Measurements from ENCODE around the gene IL32.
"Not testable (repeated sequence)": the region's sequence is repeated elsewhere in the genome, so short reads cannot be mapped to it uniquely, and the experiment has no call there.

IL32 gene

DNA sequence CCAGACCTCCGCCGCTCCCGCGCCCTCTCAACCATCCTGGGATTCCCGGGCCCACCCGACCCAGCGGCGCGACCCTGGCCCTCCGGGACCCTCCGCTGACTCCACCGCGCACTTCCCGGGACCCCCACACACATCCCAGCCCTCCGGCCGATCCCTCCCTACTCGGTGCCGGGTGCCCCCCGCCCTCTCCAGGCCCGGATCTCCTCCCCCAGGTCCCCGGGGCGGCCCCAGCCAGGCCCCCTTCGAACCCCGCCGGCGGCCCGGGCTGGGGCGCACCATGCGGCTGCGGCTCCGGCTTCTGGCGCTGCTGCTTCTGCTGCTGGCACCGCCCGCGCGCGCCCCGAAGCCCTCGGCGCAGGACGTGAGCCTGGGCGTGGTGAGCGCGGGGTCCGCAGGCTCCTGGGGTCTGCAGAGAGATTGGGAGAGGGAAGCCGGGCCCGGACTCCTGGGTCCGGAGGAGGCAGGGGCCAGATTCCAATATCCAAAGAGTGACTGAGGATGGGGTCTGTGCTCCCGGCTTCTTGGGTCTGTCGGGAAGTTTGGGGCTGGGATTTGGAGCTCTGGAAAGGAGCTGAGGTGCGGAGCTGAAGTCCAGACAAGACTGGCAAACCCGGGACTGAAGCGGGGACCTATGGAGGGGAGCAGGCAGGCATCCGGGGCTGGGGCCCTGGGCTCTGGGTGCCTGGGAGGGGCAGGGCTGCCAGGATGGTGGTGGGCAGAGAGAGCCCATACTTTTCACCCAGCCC is 18.6 kb upstream of the IL32 start:
- no peak for DNase-seq (ENCODE audit: low read depth)

GRCh38 chr16:3047387-3047720 is 18.1 kb upstream of the IL32 start:
- DNase-seq (ENCODE audit: low read depth), result no peak
- H3K4me3 ChIP-seq (ENCODE audit: low read depth, low read length), result no peak overlapping the region

More for the DNA sequence above, 18.6 kb upstream of the IL32 start:
- peak overlapping the region; percentile 54 for H3K4me3 ChIP-seq (ENCODE audit: low read depth, low read length)

- no peak overlapping the region for H3K4me3 ChIP-seq (ENCODE audit: low read depth, low read length)
- no peak for DNase-seq (ENCODE audit: low read depth)
These were observed 15.4 kb upstream of the IL32 start for GRCh38 chr16:3049921-3050481.

DNA sequence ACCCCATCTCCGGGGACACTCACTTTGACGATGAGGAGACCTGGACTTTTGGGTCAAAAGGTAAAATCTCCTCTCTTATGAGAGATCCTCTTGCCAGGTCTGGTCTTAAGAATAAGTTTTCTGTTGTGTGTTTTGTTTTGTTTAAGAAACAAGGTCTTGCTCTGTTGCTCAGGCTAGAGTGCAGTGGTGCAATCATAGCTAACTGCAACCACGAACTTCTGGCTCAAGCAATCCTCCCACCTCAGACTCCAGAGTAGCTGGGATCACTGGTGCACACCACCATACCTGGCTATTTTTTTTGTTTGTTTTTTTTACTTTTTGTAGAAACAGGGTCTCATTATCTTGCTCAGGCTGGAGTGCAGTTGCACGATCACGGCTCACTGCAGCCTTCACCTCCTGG is 15.0 kb upstream of the IL32 start:
- no peak overlapping the region for H3K4me3 ChIP-seq (ENCODE audit: low read depth, low read length)
- no peak for DNase-seq (ENCODE audit: low read depth)

DNA sequence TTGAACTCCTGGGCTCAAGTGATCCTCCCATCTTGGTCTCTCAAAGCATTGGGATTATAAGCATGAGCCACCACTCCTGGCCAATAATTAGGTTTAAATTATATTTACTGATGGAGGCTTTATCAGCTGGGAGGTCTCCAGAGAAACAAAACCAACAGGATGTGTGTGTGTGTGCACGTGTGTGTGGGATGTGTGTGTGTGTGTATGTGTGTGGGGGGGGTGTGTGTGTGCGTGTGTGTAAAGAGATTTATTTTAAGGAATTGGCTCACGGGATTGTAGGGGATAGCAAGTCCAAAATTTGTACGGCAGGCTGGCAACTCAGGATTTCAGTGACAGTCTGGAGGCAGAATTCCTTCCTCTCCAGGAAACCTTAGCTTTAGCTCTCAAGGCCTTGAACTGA is 14.4 kb upstream of the IL32 start:
- DNase-seq (ENCODE audit: low read depth), result no peak
- no peak overlapping the region for H3K4me3 ChIP-seq (ENCODE audit: low read depth, low read length)

DNA sequence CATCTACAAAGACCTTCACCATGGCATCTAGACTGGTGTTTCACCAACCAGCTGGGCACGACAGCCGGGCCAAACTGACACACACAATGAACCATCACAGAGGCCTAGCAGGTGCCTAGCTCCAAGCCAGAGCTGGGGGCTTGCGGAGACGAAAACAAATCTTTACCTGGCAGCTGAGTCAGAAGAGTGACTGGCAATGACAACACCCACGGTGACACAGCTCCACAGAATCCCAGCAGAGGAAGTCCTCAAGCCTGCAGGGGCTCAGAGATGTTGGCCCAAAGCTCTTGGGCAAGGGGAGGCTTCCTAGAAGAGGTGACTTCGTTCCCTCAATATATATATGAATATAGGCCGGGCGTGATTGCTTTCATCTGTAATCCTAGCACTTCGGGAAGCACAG is 13.9 kb upstream of the IL32 start:
- DNase-seq (ENCODE audit: low read depth), result no peak
- H3K4me3 ChIP-seq (ENCODE audit: low read depth, low read length), result no peak overlapping the region

- not testable (repeated sequence) for DNase-seq (ENCODE audit: low read depth); H3K4me3 ChIP-seq (ENCODE audit: low read depth, low read length)
These were observed 12.7 kb upstream of the IL32 start for GRCh38 chr16:3052571-3053329.

DNA sequence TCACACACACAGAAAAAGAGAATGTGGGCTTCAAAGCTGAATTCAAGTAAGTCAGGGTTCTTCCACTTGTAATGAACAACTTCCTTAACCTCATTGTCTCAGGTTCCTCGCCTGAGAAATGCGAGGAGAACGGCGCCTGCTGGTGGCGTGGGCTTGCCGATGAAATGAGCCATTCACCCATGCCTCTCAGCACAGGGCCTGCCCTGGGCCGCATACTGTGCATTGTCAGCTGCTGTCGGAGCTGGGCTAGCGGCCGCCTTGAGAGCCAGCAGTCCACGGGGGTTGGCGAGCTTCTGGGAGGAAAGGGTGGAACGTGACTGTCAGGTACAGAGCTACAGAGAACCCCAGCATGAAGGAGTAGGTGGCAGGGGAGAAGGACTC is 12.1 kb upstream of the IL32 start:
- not testable (repeated sequence) for DNase-seq (ENCODE audit: low read depth); H3K4me3 ChIP-seq (ENCODE audit: low read depth, low read length)

DNA sequence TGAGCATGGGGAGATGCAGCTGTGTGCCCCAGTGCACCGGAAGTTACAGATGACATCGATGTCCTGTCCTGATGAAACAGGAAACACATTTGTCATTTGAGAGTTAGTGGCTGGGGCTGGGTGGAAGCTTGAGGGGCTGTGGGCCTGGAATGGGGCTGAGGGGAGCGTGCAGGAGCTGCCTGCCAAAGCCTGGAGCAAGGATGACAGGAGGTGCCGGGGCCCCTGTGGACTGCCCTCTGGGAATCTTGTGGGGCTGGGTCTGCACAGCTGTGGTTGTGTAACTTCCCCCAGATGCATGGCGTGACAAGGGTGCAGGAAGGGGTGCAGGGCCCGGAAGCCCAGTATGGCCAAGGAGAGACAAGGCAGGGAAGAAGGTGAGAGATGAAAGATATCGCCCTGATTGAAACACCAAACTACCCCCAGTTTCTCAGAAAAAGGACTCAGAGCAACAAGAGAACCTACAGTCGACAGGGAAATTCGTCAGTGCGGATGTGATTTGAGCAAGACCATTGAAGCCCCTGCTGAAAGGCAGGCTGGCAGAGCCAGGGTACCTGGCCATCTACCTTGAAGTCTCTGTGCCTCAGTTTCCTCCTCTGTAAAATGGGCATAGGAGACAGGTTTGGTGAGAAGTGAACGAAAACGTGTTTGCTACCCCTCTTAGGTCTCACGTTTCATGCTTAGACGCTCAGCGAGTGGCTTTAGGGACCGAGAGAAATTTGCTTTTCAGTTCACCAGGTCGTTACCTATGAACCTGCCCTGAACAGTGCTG is 10.3 kb upstream of the IL32 start:
- no peak for DNase-seq (ENCODE audit: low read depth)
- no peak overlapping the region for H3K4me3 ChIP-seq (ENCODE audit: low read depth, low read length)

- H3K4me3 ChIP-seq (ENCODE audit: low read depth, low read length); DNase-seq (ENCODE audit: low read depth): not testable (repeated sequence)
These were observed 9.7 kb upstream of the IL32 start for GRCh38 chr16:3055734-3056115.

DNA sequence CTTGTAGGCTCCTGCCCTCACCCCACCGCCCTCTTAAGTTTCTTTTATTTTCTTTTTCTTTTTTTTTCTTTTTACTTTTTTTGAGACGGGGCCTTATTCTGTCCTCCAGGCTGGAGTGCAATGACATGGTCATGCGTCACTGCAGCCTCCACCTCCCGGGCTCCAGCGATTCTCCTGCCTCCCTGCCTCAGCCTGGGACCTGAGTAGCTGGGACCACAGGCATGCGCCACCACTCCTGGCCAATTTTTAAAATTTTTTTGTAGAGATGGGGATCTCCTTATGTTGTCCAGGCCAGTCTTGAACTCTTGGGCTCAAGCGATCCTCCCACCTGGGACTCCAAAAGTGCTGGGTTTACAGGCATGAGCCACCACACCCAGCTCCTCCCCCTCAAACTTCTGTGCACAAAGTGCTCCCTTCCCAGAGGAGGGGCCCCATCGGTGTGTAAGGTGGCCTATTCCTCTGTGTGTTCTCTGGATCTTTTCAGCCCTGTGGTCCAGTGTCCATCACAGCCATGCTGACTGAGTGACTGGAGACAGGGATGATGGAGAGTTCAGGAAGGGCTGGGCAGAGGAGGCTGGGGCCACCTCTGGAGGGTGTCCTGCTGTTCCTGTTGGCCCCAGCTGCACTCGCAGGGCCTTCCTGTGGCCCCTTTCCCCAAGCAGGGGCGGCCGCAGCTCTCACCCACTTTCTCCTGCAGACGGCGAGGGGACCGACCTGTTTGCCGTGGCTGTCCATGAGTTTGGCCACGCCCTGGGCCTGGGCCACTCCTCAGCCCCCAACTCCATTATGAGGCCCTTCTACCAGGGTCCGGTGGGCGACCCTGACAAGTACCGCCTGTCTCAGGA is 8.9 kb upstream of the IL32 start:
- no peak overlapping the region for H3K4me3 ChIP-seq (ENCODE audit: low read depth, low read length)
- DNase-seq (ENCODE audit: low read depth), result no peak

- DNase-seq (ENCODE audit: low read depth), result no peak
These were observed 8.0 kb upstream of the IL32 start for GRCh38 chr16:3057181-3058138.

GRCh38 chr16:3058139-3059030 is 7.1 kb upstream of the IL32 start:
- DNase-seq (ENCODE audit: low read depth), result no peak
- peak overlapping the region; percentile 86 for H3K4me3 ChIP-seq (ENCODE audit: low read depth, low read length)

More at GRCh38 chr16:3057181-3058138, 8.0 kb upstream of the IL32 start:
- H3K4me3 ChIP-seq (ENCODE audit: low read depth, low read length), result peak overlapping the region; percentile 86

- DNase-seq (ENCODE audit: low read depth), result peak; percentile 36
- peak overlapping the region; percentile 86 for H3K4me3 ChIP-seq (ENCODE audit: low read depth, low read length)
These were observed 6.3 kb upstream of the IL32 start for GRCh38 chr16:3059041-3059722.

- DNase-seq (ENCODE audit: low read depth), result no peak
- H3K4me3 ChIP-seq (ENCODE audit: low read depth, low read length), result peak overlapping the region; percentile 86
These were observed 5.7 kb upstream of the IL32 start for GRCh38 chr16:3059723-3060242.

GRCh38 chr16:3060339-3061127 is 4.9 kb upstream of the IL32 start:
- H3K4me3 ChIP-seq (ENCODE audit: low read depth, low read length), result no peak overlapping the region
- DNase-seq (ENCODE audit: low read depth), result no peak

Measured in skeletal muscle cell (primary cell).